GM12878 (cell line): Measurements from ENCODE around the gene RTEL1. TPM values are rescaled to one million over a fixed set of nuclear protein-coding genes. Genes with fewer than 3 reads are reported as not detected.

Experiments used
- CREB1 ChIP-seq: IDR thresholded peaks from 2 replicates; pipeline ENCODE4 v1.6.1; 2012; ENCODE audit warnings: low read depth, mild to moderate bottlenecking, inconsistent platforms
- EP300 ChIP-seq, 2 experiments: fragments of 150-350 bp in 1 of 2; IDR thresholded peaks; 2 replicates each; pipeline ENCODE4 v1.6.1; 2011 to 2012; ENCODE audit warnings: low read depth in 2 of 2, low read length in 2 of 2, borderline replicate concordance in 1 of 2, improper control_type of control experiment in 1 of 2, inconsistent platforms in 1 of 2; ENCODE audit not compliant: control insufficient read depth in 1 of 2
- HDAC6 ChIP-seq: fragments of 200-600 bp; sonication (generic); IDR thresholded peaks from one replicate; pipeline ENCODE4 v1.8.0; 2017; ENCODE audit warnings: antibody characterized with exemption; ENCODE audit not compliant: unreplicated experiment
- MTA2 ChIP-seq: fragments of 450-650 bp; IDR thresholded peaks from 2 replicates; pipeline ENCODE4 v1.6.1; 2016; ENCODE audit warnings: low read depth, mild to moderate bottlenecking, moderate library complexity
- MYB ChIP-seq: fragments of 150-350 bp; IDR thresholded peaks from 2 replicates; pipeline ENCODE4 v1.6.1; 2014; ENCODE audit warnings: mild to moderate bottlenecking, low read depth, low read length, borderline replicate concordance
- MYC ChIP-seq: IDR thresholded peaks from 2 replicates; pipeline ENCODE4 v1.6.1; 2011; ENCODE audit warnings: mild to moderate bottlenecking, low read length, moderate library complexity, inconsistent platforms; ENCODE audit not compliant: insufficient read depth, insufficient replicate concordance, insufficient read length, severe bottlenecking
- NR2F1 ChIP-seq: fragments of 450-650 bp; conservative IDR thresholded peaks from 2 replicates; pipeline ENCODE4 v1.6.1; 2017; ENCODE audit warnings: mild to moderate bottlenecking
- POLR2AphosphoS2 ChIP-seq: IDR thresholded peaks from 2 replicates; pipeline ENCODE4 v1.6.1; 2011; ENCODE audit warnings: low read depth, mild to moderate bottlenecking, low read length, improper control_type of control experiment, moderate library complexity
- SMAD5 ChIP-seq: IDR thresholded peaks from 2 replicates; pipeline ENCODE4 v1.6.1; 2016; ENCODE audit warnings: antibody characterized with exemption, low read depth
- SREBF2 ChIP-seq: IDR thresholded peaks from 2 replicates; pipeline ENCODE4 v1.6.1; 2012; ENCODE audit warnings: mild to moderate bottlenecking, low read length
- STAT3 ChIP-seq: IDR thresholded peaks from 2 replicates; pipeline ENCODE4 v1.6.1; 2011; ENCODE audit warnings: low read depth, low read length, improper control_type of control experiment
- ZNF384 ChIP-seq: IDR thresholded peaks from 2 replicates; pipeline ENCODE4 v1.6.1; 2012; ENCODE audit warnings: low read depth, mild to moderate bottlenecking, low read length, improper control_type of control experiment, borderline replicate concordance
- polyA plus RNA-seq, 11 experiments: library from polyadenylated mRNA; depleted of rRNA in 4 of 11; unstranded in 6 of 11; stranded (reverse) in 5 of 11; fragments of >200 nt; fragmentation: Nextera tagmentation in 4 of 11; fragmentation: Illumina TruSeq in 1 of 11; extraction: Ambion mirVana in 4 of 11; extraction: Trizol in 1 of 11; gene quantifications; 1 replicate in 1 of 11; 2 replicates in 10 of 11; pipeline versions ENCODE4 v1.2.1 to v1.2.3, GENCODE V29; 2011 to 2016; ENCODE audit warnings: inconsistent platforms in 2 of 11, missing spikeins in 2 of 11, low read depth in 1 of 11
- total RNA-seq, 4 experiments: library from RNA; depleted of rRNA in 3 of 4; stranded (reverse); fragments of >200 nt in 3 of 4; fragmentation: Illumina TruSeq in 1 of 4; extraction: Trizol in 1 of 4; gene quantifications; 2 replicates each; pipeline versions ENCODE4 v1.2.1 to v1.2.3, GENCODE V29; 2013 to 2021
- TF ChIP-seq, protein P1 (sequence below): fragments of 450-650 bp; formaldehyde crosslinking; IDR thresholded peaks from 2 replicates; pipeline ENCODE4 v1.4.0; 2020; ENCODE audit warnings: mild to moderate bottlenecking, moderate library complexity
- TF ChIP-seq, protein P2 (sequence below): fragments of 450-650 bp; IDR thresholded peaks from 2 replicates; pipeline ENCODE4 v1.6.1; 2017; ENCODE audit warnings: low read depth, mild to moderate bottlenecking, moderate library complexity
- TF ChIP-seq, protein P3 (sequence below): fragments of 450-650 bp; IDR thresholded peaks from 2 replicates; pipeline ENCODE4 v1.6.1; 2017; ENCODE audit warnings: mild to moderate bottlenecking, low read depth, inconsistent platforms; ENCODE audit not compliant: poor library complexity, severe bottlenecking
- TF ChIP-seq, protein P4 (sequence below): IDR thresholded peaks from 2 replicates; pipeline ENCODE4 v1.6.1; 2011; ENCODE audit warnings: low read depth, low read length, improper control_type of control experiment, borderline replicate concordance
- TF ChIP-seq, protein P5 (sequence below): fragments of 450-650 bp; IDR thresholded peaks from 2 replicates; pipeline ENCODE4 v1.6.1; 2017; ENCODE audit warnings: antibody characterized with exemption, mild to moderate bottlenecking, moderate library complexity

Gene RTEL1
- total and polyA plus RNA-seq, 10 of the 15 experiments (the other 5 are each of a cell fraction or from before 2014, with no cell fraction given), result 0.40 to 37.2 (median 15.6) TPM; not detected in 1

DNA sequence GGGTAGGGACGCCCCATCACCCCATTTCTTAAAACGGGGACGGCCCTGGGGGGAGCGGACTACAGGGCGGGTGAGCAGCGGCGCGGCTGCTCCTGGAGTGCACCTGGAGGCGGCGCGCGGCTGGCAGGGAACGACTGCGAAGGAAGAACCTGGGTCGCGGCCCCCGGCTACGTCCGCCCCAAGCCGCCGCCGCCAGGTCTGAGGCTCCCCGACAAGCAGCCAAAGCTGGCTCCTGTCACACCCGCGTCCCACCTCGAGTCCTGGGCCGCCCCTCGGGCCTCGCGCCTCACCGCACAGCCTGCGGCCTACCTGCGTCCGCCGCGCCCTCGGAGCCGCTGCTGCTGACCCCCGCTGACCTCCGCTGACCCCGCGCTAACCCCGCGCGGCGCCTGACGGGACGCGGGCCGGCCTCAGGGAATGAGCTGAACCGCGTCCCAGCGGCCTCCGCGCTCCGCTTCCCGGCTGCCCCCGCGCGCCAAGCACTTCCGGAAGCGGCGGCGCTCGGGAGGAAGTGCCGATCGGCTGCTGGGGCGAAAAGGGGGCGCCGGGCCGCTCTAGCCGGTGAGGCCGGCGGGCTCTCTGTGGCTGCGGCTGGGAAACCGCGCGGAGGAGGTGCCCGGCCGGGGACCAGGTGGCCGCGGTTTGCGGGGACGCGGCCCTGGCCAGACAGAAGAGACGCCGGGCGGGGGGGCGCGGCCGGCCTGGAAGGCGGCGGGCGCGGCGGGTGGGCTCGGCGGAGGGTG is 49.6 kb downstream of the RTEL1 start, which contains the start of the genes ARFRP1 and ZGPAT (continued):
- TF ChIP-seq CREB1, result no peak; the same call in 1 of the 2 replicates
- TF ChIP-seq, protein P1, sequence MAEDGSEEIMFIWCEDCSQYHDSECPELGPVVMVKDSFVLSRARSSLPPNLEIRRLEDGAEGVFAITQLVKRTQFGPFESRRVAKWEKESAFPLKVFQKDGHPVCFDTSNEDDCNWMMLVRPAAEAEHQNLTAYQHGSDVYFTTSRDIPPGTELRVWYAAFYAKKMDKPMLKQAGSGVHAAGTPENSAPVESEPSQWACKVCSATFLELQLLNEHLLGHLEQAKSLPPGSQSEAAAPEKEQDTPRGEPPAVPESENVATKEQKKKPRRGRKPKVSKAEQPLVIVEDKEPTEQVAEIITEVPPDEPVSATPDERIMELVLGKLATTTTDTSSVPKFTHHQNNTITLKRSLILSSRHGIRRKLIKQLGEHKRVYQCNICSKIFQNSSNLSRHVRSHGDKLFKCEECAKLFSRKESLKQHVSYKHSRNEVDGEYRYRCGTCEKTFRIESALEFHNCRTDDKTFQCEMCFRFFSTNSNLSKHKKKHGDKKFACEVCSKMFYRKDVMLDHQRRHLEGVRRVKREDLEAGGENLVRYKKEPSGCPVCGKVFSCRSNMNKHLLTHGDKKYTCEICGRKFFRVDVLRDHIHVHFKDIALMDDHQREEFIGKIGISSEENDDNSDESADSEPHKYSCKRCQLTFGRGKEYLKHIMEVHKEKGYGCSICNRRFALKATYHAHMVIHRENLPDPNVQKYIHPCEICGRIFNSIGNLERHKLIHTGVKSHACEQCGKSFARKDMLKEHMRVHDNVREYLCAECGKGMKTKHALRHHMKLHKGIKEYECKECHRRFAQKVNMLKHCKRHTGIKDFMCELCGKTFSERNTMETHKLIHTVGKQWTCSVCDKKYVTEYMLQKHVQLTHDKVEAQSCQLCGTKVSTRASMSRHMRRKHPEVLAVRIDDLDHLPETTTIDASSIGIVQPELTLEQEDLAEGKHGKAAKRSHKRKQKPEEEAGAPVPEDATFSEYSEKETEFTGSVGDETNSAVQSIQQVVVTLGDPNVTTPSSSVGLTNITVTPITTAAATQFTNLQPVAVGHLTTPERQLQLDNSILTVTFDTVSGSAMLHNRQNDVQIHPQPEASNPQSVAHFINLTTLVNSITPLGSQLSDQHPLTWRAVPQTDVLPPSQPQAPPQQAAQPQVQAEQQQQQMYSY, result no peak
- no peak for TF ChIP-seq MTA2
- peak; percentile 45; the same call in 1 of the 2 replicates for TF ChIP-seq POLR2AphosphoS2
- TF ChIP-seq NR2F1, result peak; percentile 100
- TF ChIP-seq, protein P2, sequence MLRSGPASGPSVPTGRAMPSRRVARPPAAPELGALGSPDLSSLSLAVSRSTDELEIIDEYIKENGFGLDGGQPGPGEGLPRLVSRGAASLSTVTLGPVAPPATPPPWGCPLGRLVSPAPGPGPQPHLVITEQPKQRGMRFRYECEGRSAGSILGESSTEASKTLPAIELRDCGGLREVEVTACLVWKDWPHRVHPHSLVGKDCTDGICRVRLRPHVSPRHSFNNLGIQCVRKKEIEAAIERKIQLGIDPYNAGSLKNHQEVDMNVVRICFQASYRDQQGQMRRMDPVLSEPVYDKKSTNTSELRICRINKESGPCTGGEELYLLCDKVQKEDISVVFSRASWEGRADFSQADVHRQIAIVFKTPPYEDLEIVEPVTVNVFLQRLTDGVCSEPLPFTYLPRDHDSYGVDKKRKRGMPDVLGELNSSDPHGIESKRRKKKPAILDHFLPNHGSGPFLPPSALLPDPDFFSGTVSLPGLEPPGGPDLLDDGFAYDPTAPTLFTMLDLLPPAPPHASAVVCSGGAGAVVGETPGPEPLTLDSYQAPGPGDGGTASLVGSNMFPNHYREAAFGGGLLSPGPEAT, result no peak
- no peak for TF ChIP-seq EP300 (IDR thresholded peaks at IDR 0.05; ENCODE audit: borderline replicate concordance in 1 of 2, control insufficient read depth in 1 of 2, low read depth in 2 of 2, low read length in 2 of 2)
- TF ChIP-seq SMAD5, result no peak
- TF ChIP-seq, protein P3, sequence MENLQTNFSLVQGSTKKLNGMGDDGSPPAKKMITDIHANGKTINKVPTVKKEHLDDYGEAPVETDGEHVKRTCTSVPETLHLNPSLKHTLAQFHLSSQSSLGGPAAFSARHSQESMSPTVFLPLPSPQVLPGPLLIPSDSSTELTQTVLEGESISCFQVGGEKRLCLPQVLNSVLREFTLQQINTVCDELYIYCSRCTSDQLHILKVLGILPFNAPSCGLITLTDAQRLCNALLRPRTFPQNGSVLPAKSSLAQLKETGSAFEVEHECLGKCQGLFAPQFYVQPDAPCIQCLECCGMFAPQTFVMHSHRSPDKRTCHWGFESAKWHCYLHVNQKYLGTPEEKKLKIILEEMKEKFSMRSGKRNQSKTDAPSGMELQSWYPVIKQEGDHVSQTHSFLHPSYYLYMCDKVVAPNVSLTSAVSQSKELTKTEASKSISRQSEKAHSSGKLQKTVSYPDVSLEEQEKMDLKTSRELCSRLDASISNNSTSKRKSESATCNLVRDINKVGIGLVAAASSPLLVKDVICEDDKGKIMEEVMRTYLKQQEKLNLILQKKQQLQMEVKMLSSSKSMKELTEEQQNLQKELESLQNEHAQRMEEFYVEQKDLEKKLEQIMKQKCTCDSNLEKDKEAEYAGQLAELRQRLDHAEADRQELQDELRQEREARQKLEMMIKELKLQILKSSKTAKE, result no peak
- TF ChIP-seq MYB, result no peak
- TF ChIP-seq STAT3, result no peak
- TF ChIP-seq, protein P4, sequence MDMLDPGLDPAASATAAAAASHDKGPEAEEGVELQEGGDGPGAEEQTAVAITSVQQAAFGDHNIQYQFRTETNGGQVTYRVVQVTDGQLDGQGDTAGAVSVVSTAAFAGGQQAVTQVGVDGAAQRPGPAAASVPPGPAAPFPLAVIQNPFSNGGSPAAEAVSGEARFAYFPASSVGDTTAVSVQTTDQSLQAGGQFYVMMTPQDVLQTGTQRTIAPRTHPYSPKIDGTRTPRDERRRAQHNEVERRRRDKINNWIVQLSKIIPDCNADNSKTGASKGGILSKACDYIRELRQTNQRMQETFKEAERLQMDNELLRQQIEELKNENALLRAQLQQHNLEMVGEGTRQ, result no peak
- no peak for TF ChIP-seq HDAC6
- TF ChIP-seq, protein P5, sequence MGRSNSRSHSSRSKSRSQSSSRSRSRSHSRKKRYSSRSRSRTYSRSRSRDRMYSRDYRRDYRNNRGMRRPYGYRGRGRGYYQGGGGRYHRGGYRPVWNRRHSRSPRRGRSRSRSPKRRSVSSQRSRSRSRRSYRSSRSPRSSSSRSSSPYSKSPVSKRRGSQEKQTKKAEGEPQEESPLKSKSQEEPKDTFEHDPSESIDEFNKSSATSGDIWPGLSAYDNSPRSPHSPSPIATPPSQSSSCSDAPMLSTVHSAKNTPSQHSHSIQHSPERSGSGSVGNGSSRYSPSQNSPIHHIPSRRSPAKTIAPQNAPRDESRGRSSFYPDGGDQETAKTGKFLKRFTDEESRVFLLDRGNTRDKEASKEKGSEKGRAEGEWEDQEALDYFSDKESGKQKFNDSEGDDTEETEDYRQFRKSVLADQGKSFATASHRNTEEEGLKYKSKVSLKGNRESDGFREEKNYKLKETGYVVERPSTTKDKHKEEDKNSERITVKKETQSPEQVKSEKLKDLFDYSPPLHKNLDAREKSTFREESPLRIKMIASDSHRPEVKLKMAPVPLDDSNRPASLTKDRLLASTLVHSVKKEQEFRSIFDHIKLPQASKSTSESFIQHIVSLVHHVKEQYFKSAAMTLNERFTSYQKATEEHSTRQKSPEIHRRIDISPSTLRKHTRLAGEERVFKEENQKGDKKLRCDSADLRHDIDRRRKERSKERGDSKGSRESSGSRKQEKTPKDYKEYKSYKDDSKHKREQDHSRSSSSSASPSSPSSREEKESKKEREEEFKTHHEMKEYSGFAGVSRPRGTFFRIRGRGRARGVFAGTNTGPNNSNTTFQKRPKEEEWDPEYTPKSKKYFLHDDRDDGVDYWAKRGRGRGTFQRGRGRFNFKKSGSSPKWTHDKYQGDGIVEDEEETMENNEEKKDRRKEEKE, result no peak
- no peak for TF ChIP-seq ZNF384
- no peak for TF ChIP-seq SREBF2
- peak; percentile 69 for TF ChIP-seq MYC
